Activated CD4-positive, alpha-beta T cell treated with anti-CD3 and anti-CD28 coated beads, Interleukin-2, amount 50 U/mL, for 24 hours (primary cell): ENCODE data around the gene LMAN1.

Source experiments
- DNase-seq, 2 donors: peaks; one replicate each; pipeline ENCODE4 v3.0.0-alpha.2; 2020; ENCODE audit warnings: low read depth in 1 of 2, low spot score in 1 of 2

Gene LMAN1

DNA sequence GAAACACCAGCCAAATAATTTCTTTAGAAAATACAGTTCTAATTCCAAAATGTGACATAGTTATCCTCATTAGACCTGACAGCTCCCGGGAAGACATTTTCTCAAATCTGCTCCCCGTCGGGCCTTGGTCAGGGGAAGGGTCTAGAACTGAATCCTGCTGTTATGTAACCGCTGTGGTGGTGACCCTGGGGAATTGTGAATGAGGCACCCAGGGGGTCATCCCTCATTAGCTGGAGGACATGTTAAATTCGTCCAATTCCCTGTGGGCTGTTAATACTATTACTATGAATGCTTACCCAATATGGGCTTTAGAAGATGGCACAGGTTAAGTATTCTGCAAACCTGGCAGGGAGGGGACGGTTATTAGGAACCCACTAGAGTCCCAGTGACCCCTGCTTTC, 52.4 kb downstream of the LMAN1 start:
- no peak for DNase-seq

- DNase-seq: no peak
These were observed 53.8 kb downstream of the LMAN1 start for GRCh38 chr18:59305295-59305694.

DNA sequence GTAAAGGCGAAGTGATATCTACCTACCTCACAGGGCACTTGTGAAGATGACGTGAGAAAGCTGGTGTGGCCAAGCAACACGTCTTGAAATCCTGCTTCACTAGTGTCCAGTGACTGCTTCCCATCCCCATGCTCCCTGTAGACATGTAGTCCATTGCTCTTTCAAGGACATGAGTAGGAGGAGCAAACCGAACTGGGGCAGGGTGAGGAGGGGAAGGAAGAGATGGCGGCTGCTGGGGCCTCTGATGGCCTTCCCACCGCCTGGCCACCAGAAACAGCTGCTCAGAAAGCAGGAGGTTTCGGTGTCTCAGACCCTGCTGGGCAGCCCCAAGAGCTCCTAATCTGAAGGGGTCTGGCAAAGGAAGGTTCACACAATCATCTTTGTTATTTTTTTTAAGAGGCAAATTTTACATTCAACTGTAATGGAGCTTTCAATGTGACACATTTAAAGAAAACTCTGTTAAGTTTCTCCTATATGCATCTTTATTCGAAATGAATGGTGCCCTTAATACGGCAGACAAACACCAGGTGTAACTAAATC, 55.3 kb downstream of the LMAN1 start:
- DNase-seq: no peak

DNA sequence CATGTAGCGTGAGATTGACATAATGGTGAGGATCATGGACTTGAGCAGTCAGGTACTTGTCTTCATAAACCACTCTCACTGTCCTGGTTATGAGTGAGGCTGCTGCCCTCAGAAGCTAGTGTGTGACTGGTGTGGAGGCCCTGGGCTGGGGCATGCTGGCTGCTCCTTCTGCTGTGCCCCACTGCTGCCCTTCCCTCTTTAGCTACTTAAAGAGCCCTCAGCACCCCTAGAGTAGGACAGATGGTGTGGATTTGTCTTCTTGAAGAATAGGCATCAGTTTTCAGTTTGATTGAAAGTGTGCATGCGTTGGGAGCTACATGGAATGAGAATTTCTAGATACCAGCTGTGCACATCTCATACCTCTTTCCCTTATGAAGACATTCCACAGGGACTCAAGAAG, 56.1 kb downstream of the LMAN1 start:
- DNase-seq: no peak

GRCh38 chr18:59301929-59302328, 57.1 kb downstream of the LMAN1 start:
- DNase-seq: no peak

- DNase-seq: no peak
These were observed 58.3 kb downstream of the LMAN1 start for GRCh38 chr18:59300676-59301285.

- no peak for DNase-seq
These were observed 60.2 kb downstream of the LMAN1 start for GRCh38 chr18:59298871-59299270.

- DNase-seq: no peak
These were observed 65.7 kb downstream of the LMAN1 start for GRCh38 chr18:59293317-59293716.

GRCh38 chr18:59286341-59286740, 72.7 kb downstream of the LMAN1 start:
- no peak for DNase-seq

DNA sequence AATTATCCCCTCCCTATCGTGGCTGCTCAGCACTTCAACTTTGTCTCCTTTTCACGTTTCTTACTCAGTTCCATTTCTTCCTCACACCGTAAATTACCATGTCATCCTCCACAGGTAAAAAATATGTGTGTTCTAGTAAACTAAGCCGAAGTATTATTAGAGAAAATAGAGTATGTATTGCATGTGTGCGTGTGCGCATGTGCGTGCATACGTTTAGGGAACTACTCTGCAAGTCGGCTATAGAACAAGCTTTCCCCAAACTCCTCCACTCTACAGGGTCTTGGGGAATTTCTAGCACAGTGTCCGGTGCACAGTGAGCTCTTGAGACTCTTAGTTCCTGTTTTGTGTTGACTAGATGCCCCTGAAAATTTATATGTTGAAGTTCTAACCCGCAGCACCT, 76.7 kb downstream of the LMAN1 start:
- no peak for DNase-seq

GRCh38 chr18:59279722-59280121, 79.3 kb downstream of the LMAN1 start:
- no peak for DNase-seq

- DNase-seq: no peak
These were observed 79.9 kb downstream of the LMAN1 start for GRCh38 chr18:59279193-59279592.

DNA sequence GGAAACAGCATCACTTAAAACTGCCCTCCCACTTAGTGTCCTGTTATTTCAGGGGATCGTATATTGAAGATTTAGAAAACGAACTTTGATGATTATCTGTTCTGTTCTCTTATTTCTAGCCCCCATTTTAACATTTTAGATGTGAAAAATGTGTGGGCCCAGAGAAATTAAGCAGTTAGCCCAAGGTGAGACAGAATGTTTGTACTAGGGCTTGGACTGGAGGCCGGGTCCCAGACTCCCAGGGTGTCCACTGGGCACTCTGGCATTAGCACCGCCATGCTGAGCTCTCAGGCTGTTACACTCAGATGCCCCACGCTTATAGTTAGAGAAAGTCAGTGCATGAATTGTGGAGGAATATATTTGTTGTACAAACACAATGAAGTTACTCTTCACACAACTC, 80.3 kb downstream of the LMAN1 start:
- DNase-seq: no peak
